A549 (cell line): ENCODE results near the gene CCDC38.

Experiments
- HOXA7 ChIP-seq: fragments of 250-450 bp; sonication (Bioruptor Pico); IDR thresholded peaks from 2 replicates; pipeline ENCODE4 v1.5.0; 2020; ENCODE audit warnings: mild to moderate bottlenecking, moderate library complexity
- PBX3 ChIP-seq: IDR thresholded peaks from 2 replicates; pipeline ENCODE4 v1.6.1; 2012
- POLR2A ChIP-seq: IDR thresholded peaks from 2 replicates; pipeline ENCODE4 v1.6.1; 2012; ENCODE audit warnings: mild to moderate bottlenecking, low read length
- RAD21 ChIP-seq, 2 experiments: fragments of >200 bp in 1 of 2; sonication (Bioruptor Twin) in 1 of 2; formaldehyde crosslinking in 1 of 2; IDR thresholded peaks in 1 of 2; conservative IDR thresholded peaks in 1 of 2; 2 replicates in 1 of 2; 3 replicates in 1 of 2; pipeline ENCODE4 v1.6.1; 2012 to 2018; ENCODE audit warnings: inconsistent platforms in 1 of 2
- RARB ChIP-seq: fragments of 250-450 bp; sonication (Bioruptor Pico); IDR thresholded peaks from 2 replicates; pipeline ENCODE4 v1.8.0; 2021; ENCODE audit warnings: mild to moderate bottlenecking, moderate library complexity
- RCOR1 ChIP-seq: fragments of 150-350 bp; IDR thresholded peaks from 2 replicates; pipeline ENCODE4 v1.6.1; 2014; ENCODE audit warnings: antibody characterized with exemption, low read length, low read depth
- RFX5 ChIP-seq: fragments of 450-650 bp; IDR thresholded peaks from 2 replicates; pipeline ENCODE4 v1.7.1; 2014; ENCODE audit warnings: antibody characterized with exemption, mild to moderate bottlenecking, moderate library complexity
- TFCP2L1 ChIP-seq: fragments of 250-450 bp; sonication (Bioruptor Pico); IDR thresholded peaks from 2 replicates; pipeline ENCODE4 v1.5.0; 2021; ENCODE audit warnings: mild to moderate bottlenecking
- ZFP36 ChIP-seq: fragments of 450-650 bp; IDR thresholded peaks from 2 replicates; pipeline ENCODE4 v1.6.1; 2014; ENCODE audit warnings: borderline replicate concordance; ENCODE audit not compliant: partially characterized antibody
- TF ChIP-seq, protein P1 (sequence below): fragments of >200 bp; sonication (Bioruptor Twin); formaldehyde crosslinking; IDR thresholded peaks from 3 replicates; pipeline ENCODE4 v1.5.1; 2016
- TF ChIP-seq, protein P2 (sequence below): IDR thresholded peaks from 2 replicates; pipeline ENCODE4 v1.6.1; 2012

DNA sequence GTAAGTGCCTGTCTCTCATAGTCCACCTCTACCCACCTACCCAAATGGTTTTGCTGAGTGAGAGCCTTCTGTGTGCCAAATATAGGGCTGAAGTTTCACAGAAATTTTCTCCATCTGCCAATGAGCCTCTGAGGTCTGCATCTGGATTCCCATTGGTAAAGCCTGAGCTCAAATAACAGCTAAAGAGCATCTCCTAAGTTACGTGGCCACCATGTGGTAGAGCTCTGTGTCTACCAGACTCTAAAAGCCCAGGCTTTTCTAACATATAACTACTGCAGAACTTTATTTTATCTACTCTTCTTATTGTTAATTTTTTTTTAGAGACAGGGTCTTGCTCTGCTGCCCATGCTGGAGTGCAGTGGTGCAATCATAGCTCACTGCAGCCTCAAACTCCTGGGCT lies 16.7 kb upstream of the CCDC38 start:
- TF ChIP-seq TFCP2L1 (no peak), POLR2A (no peak), PBX3 (no peak), ZFP36 (no peak), RCOR1 (no peak), RFX5 (no peak), RARB (CRISPR knock-in tag) (no peak), RAD21 (conservative IDR thresholded peaks at IDR 0.05 in 1 of 2, IDR thresholded peaks at IDR 0.05 in 1 of 2) (peak; percentile 48 to 70; a peak in 4 of 5 replicates), HOXA7 (CRISPR knock-in tag) (no peak)
- TF ChIP-seq, protein P1, sequence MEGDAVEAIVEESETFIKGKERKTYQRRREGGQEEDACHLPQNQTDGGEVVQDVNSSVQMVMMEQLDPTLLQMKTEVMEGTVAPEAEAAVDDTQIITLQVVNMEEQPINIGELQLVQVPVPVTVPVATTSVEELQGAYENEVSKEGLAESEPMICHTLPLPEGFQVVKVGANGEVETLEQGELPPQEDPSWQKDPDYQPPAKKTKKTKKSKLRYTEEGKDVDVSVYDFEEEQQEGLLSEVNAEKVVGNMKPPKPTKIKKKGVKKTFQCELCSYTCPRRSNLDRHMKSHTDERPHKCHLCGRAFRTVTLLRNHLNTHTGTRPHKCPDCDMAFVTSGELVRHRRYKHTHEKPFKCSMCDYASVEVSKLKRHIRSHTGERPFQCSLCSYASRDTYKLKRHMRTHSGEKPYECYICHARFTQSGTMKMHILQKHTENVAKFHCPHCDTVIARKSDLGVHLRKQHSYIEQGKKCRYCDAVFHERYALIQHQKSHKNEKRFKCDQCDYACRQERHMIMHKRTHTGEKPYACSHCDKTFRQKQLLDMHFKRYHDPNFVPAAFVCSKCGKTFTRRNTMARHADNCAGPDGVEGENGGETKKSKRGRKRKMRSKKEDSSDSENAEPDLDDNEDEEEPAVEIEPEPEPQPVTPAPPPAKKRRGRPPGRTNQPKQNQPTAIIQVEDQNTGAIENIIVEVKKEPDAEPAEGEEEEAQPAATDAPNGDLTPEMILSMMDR: peak; percentile 31; the same call in 2 of the 3 replicates
- TF ChIP-seq, protein P2, sequence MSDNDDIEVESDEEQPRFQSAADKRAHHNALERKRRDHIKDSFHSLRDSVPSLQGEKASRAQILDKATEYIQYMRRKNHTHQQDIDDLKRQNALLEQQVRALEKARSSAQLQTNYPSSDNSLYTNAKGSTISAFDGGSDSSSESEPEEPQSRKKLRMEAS: no peak
